Cardiac muscle cell (in vitro differentiated cells and primary cell): Measurements from ENCODE around the gene NPR3. TPM values are rescaled to one million over a fixed set of nuclear protein-coding genes. Genes with fewer than 3 reads are reported as not detected.

Source experiments
- DNase-seq, 2 donors: peaks; one replicate each; pipeline versions ENCODE4 v3.0.0 to v3.0.0-alpha.2; 2010 to 2017; ENCODE audit warnings: low read depth in 1 of 2, low spot score in 1 of 2
- H3K27ac ChIP-seq: fragments of 200-600 bp; sonication (generic); 2 replicates; pipeline ENCODE4 v1.5.1; 2016
- H3K27me3 ChIP-seq: fragments of 200-600 bp; sonication (generic); 2 replicates; pipeline ENCODE4 v1.6.0; 2016; ENCODE audit warnings: control low read depth
- H3K36me3 ChIP-seq: fragments of 200-600 bp; sonication (generic); 2 replicates; pipeline ENCODE4 v1.5.1; 2016; ENCODE audit warnings: control low read depth
- H3K4me1 ChIP-seq: fragments of 200-600 bp; sonication (generic); 2 replicates; pipeline ENCODE4 v1.8.1; 2017; ENCODE audit warnings: low read depth, mild to moderate bottlenecking, mixed run types
- H3K4me3 ChIP-seq: fragments of 200-600 bp; sonication (generic); 2 replicates; pipeline ENCODE4 v1.5.1; 2016; ENCODE audit warnings: mild to moderate bottlenecking
- H3K9me3 ChIP-seq: fragments of 200-600 bp; sonication (generic); 2 replicates; pipeline ENCODE4 v1.5.1; 2017; ENCODE audit warnings: low read depth, mild to moderate bottlenecking, control low read depth
- CTCF ChIP-seq: IDR thresholded peaks from 2 replicates; pipeline ENCODE4 v1.5.1; 2012; ENCODE audit warnings: low read depth, mild to moderate bottlenecking, low read length
- polyA plus RNA-seq: library from polyadenylated mRNA; unstranded; fragments of >200 nt; fragmentation: Nextera tagmentation; extraction: Ambion mirVana; gene quantifications from 2 replicates; pipeline ENCODE4 v1.2.1, GENCODE V29; 2016
- total RNA-seq: library from RNA; depleted of rRNA; stranded (reverse); fragments of >200 nt; gene quantifications from 2 replicates; pipeline ENCODE4 v1.2.3, GENCODE V29; 2016

NPR3 gene
- total and polyA plus RNA-seq, 2 experiments from 2014 or later, result 0.23 to 2.7 TPM

- no peak overlapping the region for H3K4me3 ChIP-seq
- peaks cover 61% of the 10 kb centered on the region for H3K27me3 ChIP-seq
- H3K4me1 ChIP-seq, result no peaks in the 10 kb centered on the region
- no peak for DNase-seq
- H3K9me3 ChIP-seq, result no peaks in the 10 kb centered on the region
- H3K36me3 ChIP-seq, result no peaks in the 10 kb centered on the region
- no peak overlapping the region for H3K27ac ChIP-seq
- TF ChIP-seq CTCF, result no peak
Observed at GRCh38 chr5:32779754-32780415, 68.8 kb downstream of the NPR3 start.

DNA sequence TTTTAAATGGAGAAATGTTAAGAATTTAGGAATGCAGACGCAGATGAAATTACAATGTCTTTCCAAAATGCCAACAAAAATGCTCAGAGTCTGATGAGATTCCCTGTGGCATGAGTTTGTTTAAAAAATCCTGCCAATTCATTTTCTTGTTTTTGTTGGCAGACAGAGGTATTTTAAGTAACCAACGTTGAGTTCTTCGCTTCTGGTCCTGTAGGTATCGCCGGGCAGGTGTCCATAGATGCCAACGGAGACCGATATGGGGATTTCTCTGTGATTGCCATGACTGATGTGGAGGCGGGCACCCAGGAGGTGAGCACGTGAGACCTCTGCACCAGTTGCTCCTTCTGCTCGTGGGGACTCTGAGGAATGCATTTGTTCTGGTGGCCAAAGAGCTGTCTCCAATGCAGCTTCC is 69.4 kb downstream of the NPR3 start:
- Histone ChIP-seq H3K27ac (no peak overlapping the region), H3K4me3 (no peak overlapping the region), H3K4me1 (no peaks in the 10 kb centered on the region), H3K36me3 (no peaks in the 10 kb centered on the region), H3K27me3 (peaks cover 55% of the 10 kb centered on the region), H3K9me3 (no peaks in the 10 kb centered on the region)
- no peak for TF ChIP-seq CTCF
- DNase-seq, result no peak

GRCh38 chr5:32783661-32784060 is 72.5 kb downstream of the NPR3 start:
- Histone ChIP-seq H3K27ac (no peak overlapping the region), H3K4me1 (no peaks in the 10 kb centered on the region), H3K27me3 (peaks cover 34% of the 10 kb centered on the region), H3K9me3 (no peaks in the 10 kb centered on the region), H3K36me3 (no peaks in the 10 kb centered on the region), H3K4me3 (no peak overlapping the region)
- TF ChIP-seq CTCF, result no peak
- DNase-seq, result no peak

DNA sequence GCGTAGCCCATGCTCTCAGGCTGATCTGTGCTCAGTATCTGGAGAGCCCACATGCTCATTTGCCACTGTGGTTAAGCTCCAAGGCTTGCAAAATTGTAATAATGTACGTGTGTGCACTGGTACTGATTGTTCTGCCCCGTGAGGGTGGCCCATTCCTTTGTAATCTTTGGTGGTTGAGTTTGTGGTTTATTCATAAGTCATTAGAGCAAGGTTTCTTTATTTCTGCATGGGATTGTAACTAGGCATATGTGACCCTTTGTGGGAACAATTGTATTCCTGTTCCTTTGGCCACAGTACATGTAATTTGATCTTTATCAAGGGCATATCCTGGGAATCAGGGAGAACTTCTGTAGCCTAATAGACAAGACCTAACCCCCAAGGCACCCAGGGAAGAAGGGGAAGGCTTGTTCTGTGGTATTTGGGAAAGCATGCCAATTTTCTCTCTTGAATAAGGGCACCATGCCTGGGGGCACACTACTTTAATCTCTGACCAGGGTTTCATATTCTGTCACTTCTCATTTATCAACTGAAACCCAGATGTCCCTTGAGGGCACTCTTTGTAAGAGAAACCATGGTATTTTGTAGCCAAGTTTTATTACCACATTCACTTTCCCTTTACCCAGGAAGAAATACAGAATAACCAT is 74.6 kb downstream of the NPR3 start:
- Histone ChIP-seq H3K27ac (no peak overlapping the region), H3K4me1 (no peaks in the 10 kb centered on the region), H3K9me3 (no peaks in the 10 kb centered on the region), H3K27me3 (peaks cover 22% of the 10 kb centered on the region), H3K4me3 (no peak overlapping the region), H3K36me3 (no peaks in the 10 kb centered on the region)
- DNase-seq, result peak in 1 of 2 donors; percentile 80
- TF ChIP-seq CTCF, result no peak

DNA sequence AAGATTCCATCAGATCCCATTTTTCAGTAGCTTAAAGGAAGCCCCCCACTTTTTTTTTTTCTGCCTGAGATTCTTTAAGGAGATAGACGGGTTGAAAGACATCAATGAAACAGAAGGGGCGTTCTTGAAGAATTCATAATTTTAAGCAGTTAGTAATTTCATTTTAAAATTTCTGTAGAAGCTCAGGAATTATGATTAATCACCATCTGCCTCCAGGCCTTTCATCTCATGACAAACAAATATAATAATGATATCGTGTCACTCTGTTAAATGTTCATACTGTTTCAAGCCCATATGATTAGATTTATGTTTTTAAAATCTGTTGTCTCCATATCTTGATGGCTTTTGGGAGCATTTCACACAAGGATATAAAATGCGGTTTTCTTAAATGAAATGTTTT is 75.2 kb downstream of the NPR3 start:
- no peak for DNase-seq
- no peak for TF ChIP-seq CTCF
- H3K9me3 ChIP-seq, result no peaks in the 10 kb centered on the region
- H3K4me3 ChIP-seq, result no peak overlapping the region
- H3K27me3 ChIP-seq, result peaks cover 21% of the 10 kb centered on the region
- no peaks in the 10 kb centered on the region for H3K4me1 ChIP-seq
- H3K27ac ChIP-seq, result no peak overlapping the region
- H3K36me3 ChIP-seq, result no peaks in the 10 kb centered on the region
